GM12874 (cell line): ENCODE measurements around the gene WNT9A.

Experiments used
- CTCF ChIP-seq: IDR thresholded peaks from 2 replicates; pipeline ENCODE4 v1.5.1; 2011; ENCODE audit warnings: low read depth, mild to moderate bottlenecking, control low read depth, low read length, moderate library complexity; ENCODE audit not compliant: insufficient read depth

WNT9A gene

GRCh38 chr1:227890451-227891222 is 57.1 kb downstream of the WNT9A start:
- no peak for TF ChIP-seq CTCF

- no peak for TF ChIP-seq CTCF
Observed at GRCh38 chr1:227889863-227890405, 57.8 kb downstream of the WNT9A start.

DNA sequence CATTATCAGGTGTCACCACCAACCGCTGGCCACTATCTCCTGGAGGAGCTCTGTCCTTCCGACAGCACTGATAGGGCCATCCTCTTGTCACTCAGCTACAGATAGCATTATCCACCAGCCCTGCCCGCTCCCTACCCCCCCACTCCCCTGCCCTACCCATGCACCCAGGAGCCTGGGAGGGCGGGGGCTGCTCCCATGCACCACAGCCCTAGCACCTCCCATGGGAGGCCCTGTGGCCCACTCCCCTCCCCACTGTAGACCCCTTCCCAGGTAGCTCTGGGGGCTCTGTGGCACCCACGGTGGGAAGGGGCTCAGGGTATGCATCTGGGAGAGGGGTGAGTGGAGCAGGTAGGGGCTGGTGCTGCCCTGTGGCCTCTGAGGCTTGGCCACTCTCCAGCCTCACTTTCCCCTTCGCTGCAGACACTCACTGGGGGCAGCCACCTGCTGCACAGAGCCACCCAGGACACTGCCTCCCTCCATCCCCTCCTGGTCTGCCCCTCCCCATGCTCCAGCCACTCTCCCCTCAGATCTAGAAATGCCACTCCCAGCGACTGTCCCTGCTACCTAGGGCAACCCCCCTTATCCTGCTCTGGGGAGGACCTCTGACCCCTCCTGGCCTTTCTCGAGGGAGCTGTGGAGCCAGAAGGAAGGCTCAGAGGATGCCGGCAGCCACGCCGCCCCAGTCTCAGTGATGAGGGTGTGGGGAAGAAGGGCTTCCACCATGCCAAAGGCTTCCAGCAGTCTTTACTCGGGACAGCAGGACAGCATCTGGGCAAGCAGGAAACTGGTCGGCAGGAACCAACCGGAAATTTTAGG is 58.5 kb downstream of the WNT9A start:
- no peak for TF ChIP-seq CTCF

DNA sequence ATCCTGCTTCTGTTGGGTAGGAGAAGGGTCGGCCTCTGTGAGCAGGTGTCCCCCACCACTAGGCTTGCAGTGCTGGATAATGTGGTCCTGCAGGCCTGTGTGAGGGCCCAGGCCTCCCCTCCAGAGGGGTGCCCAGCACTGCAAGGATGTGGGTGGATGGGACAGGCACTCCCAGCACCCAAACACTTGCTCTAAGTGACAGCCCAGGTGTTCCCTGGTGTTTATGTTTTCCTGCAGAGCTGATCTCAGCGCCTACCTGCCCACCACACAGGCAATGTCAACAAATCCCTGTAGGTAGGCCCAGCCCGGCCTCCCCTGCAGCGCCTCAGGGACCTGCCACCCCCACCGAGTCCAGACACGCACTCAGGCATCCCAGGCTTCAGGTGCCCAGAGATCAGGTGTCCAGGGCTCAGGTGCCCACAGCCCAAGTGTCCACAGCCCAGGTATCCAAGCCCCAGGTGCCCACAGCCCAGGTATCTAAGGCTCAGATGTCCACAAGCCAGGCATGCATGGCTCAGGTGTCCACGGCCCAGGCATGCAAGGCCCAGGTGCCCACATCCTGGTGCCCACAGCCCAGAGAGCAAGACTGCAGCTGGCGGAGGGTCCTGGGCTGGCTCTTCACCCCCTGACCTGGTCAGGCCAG is 59.2 kb downstream of the WNT9A start:
- no peak for TF ChIP-seq CTCF

DNA sequence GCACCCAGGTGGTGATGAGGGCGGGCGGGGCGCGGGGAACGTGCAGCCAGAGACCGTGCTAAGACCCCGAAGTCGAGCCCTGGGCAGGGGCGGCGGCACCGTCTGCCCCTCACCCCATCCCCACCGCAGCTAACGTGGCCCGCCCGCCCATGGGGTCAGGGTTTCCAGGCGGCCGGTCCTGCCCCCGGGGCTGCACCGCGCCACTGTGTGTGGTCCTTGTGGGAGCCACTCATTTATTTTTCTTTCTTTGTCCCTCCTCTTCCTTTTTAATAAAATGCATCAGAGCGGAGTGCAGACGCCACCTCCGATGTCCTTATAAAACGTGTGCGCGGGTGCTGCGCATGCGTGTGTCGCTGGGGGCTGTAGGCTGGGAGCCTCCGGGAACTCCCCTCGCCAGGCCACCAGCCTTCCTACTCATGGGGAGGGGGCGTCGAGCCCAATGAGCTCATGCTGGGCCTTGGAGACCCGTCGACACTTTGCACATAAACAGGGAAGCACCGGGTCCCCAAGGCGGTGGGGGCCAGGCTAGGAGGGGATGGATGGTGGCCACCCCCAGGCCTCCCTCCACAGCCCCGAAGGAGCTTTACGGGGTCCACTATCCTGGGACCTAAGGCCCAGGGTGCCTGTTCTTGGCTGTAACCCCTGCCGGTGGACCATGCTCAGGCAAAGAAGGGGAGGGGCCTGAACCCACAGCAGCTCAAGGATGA is 59.9 kb downstream of the WNT9A start:
- no peak for TF ChIP-seq CTCF

GRCh38 chr1:227886993-227887696 is 60.6 kb downstream of the WNT9A start:
- no peak for TF ChIP-seq CTCF
